SH-SY5Y (cell line): ENCODE measurements around the gene PVR.

ENCODE experiments used
- GATA2 ChIP-seq: IDR thresholded peaks from 2 replicates; pipeline ENCODE4 v1.6.1; 2011; ENCODE audit warnings: mild to moderate bottlenecking, low read depth, low read length
- GATA3 ChIP-seq: IDR thresholded peaks from 2 replicates; pipeline ENCODE4 v1.6.1; 2011; ENCODE audit warnings: low read depth, mild to moderate bottlenecking, low read length, moderate library complexity

- TF ChIP-seq GATA3 (no peak), GATA2 (no peak)
These were observed 28.5 kb downstream of the PVR start for GRCh38 chr19:44672226-44672625.
